Motor neuron (in vitro differentiated cells): ENCODE results near the gene ANKFY1. TPM values are rescaled to one million over a fixed set of nuclear protein-coding genes. Genes with fewer than 3 reads are reported as not detected.

ENCODE experiments used
- ATAC-seq, 8 experiments: fragments of 200-7000 bp; cut with Tn5 transposase; replicated peaks in 6 of 8; 2 replicates each; pipeline ENCODE4 v1.8.0; 2021; ENCODE audit warnings: mild to moderate bottlenecking in 8 of 8, moderate library complexity in 8 of 8
- H3K27ac ChIP-seq, 2 donors: fragments of 250-450 bp; sonication (Bioruptor Pico); 2 replicates each; pipeline ENCODE4 v1.9.0; 2021; ENCODE audit warnings: antibody characterized with exemption in 2 of 2, mild to moderate bottlenecking in 2 of 2, moderate library complexity in 1 of 2
- H3K4me1 ChIP-seq, 2 donors: fragments of 250-450 bp; sonication (Bioruptor Pico); replicated peaks in 1 of 2; 2 replicates each; pipeline ENCODE4 v1.6.1; 2021; ENCODE audit warnings: antibody characterized with exemption in 2 of 2, mild to moderate bottlenecking in 2 of 2, moderate library complexity in 1 of 2
- H3K4me3 ChIP-seq, 5 donors: fragments of 250-450 bp; sonication (Bioruptor Pico); 2 replicates each; pipeline ENCODE4 v1.9.0; 2021; ENCODE audit warnings: antibody characterized with exemption in 5 of 5, mild to moderate bottlenecking in 5 of 5, moderate library complexity in 4 of 5
- WGBS, 10 experiments: fragments of 450-650 bp; shearing (Covaris generic); methylation state at CpG; one replicate each; pipeline ENCODE4 v1.0.0; 2022; 5-methylcytosine and 5-hydroxymethylcytosine counted together
- in situ Hi-C, 9 experiments: fragments of 400-800 bp; cut with MboI; loops; one replicate each; pipeline ENCODE4 v1.15.0; 2021; ENCODE audit warnings: low sequenced_read_pairs in 9 of 9, low pct_unique_long_range_greater_than_20kb in 2 of 9; ENCODE audit not compliant: unreplicated experiment in 9 of 9
- total RNA-seq, 8 experiments: library from RNA; unstranded; fragments of 300-600 nt; gene quantifications; 2 replicates each; pipeline versions ENCODE4 v1.2.3 to v1.2.4, GENCODE V29; 2022

Gene ANKFY1
- total RNA-seq, 8 experiments from 2014 or later = 17.0 to 49.1 (median 25.4) TPM

GRCh38 chr17:4179071-4179470, 84.7 kb downstream of the ANKFY1 start:
- no peak overlapping the region for H3K27ac ChIP-seq
- in situ Hi-C loops = no loop called here
- no peak for ATAC-seq
- H3K4me1 ChIP-seq = no peaks in the 10 kb centered on the region
- WGBS, 10 experiments = 60 to 100% (median 94%) methylated on average over 1 to 7 of the region's 7 CpGs; no CpG with 5 or more reads in 2 of the 10 experiments
- H3K4me3 ChIP-seq = no peak overlapping the region

GRCh38 chr17:4178651-4179050, 85.1 kb downstream of the ANKFY1 start:
- in situ Hi-C loops = no loop called here
- H3K4me1 ChIP-seq = no peaks in the 10 kb centered on the region
- ATAC-seq = no peak
- WGBS, 10 experiments = 40 to 100% (median 87%) methylated on average over 1 to 7 of the region's 15 CpGs; no CpG with 5 or more reads in 2 of the 10 experiments
- H3K27ac ChIP-seq = no peak overlapping the region
- no peak overlapping the region for H3K4me3 ChIP-seq

GRCh38 chr17:4177806-4178205, 86.0 kb downstream of the ANKFY1 start:
- in situ Hi-C loops = no loop called here
- H3K27ac ChIP-seq = no peak overlapping the region
- no peak overlapping the region for H3K4me3 ChIP-seq
- no peak for ATAC-seq
- 73 to 100% (median 100%) methylated on average over 1 to 5 of the region's 21 CpGs; no CpG with 5 or more reads in 4 of the 10 experiments for WGBS, 10 experiments
- H3K4me1 ChIP-seq = no peaks in the 10 kb centered on the region

GRCh38 chr17:4176808-4177472, 86.8 kb downstream of the ANKFY1 start:
- H3K4me3 ChIP-seq = no peak overlapping the region
- in situ Hi-C loops = no loop called here
- WGBS, 10 experiments = 80 to 100% (median 95%) methylated on average over 1 to 8 of the region's 12 CpGs; no CpG with 5 or more reads in 2 of the 10 experiments
- H3K27ac ChIP-seq = no peak overlapping the region
- no peaks in the 10 kb centered on the region for H3K4me1 ChIP-seq
- ATAC-seq = no peak

GRCh38 chr17:4175921-4176807, 87.6 kb downstream of the ANKFY1 start:
- in situ Hi-C loops = no loop called here
- no peaks in the 10 kb centered on the region for H3K4me1 ChIP-seq
- WGBS, 10 experiments = 60 to 100% (median 90%) methylated on average over 2 to 19 of the region's 25 CpGs; no CpG with 5 or more reads in 1 of the 10 experiments
- no peak overlapping the region for H3K27ac ChIP-seq
- no peak overlapping the region for H3K4me3 ChIP-seq
- peak in 1 of 8 experiments; percentile 62 for ATAC-seq

- no peak overlapping the region for H3K4me3 ChIP-seq
- no peak for ATAC-seq
- no peaks in the 10 kb centered on the region for H3K4me1 ChIP-seq
- no peak overlapping the region for H3K27ac ChIP-seq
- WGBS, 10 experiments = 80 to 100% (median 100%) methylated on average over 1 to 3 of the region's 3 CpGs; no CpG with 5 or more reads in 3 of the 10 experiments
- in situ Hi-C loops = no loop called here
These were observed 89.2 kb downstream of the ANKFY1 start for GRCh38 chr17:4174556-4174955.

- Histone ChIP-seq H3K27ac (no peak overlapping the region), H3K4me3 (no peak overlapping the region), H3K4me1 (no peaks in the 10 kb centered on the region)
- WGBS, 10 experiments = 93 to 100% (median 100%) methylated on average over 1 to 6 of the region's 7 CpGs; no CpG with 5 or more reads in 5 of the 10 experiments
- in situ Hi-C loops = no loop called here
- ATAC-seq = no peak
These were observed 90.0 kb downstream of the ANKFY1 start for GRCh38 chr17:4173781-4174180.

- no peak for ATAC-seq
- Histone ChIP-seq H3K4me3 (no peak overlapping the region), H3K27ac (no peak overlapping the region), H3K4me1 (no peaks in the 10 kb centered on the region)
- 80 to 100% (median 92%) methylated on average over 1 to 8 of the region's 12 CpGs; no CpG with 5 or more reads in 3 of the 10 experiments for WGBS, 10 experiments
- in situ Hi-C loops = no loop called here
These were observed 91.4 kb downstream of the ANKFY1 start for GRCh38 chr17:4172356-4172755.

- 80 to 100% (median 93%) methylated on average over 1 to 7 of the region's 27 CpGs; no CpG with 5 or more reads in 3 of the 10 experiments for WGBS, 10 experiments
- Histone ChIP-seq H3K4me3 (no peak overlapping the region), H3K27ac (no peak overlapping the region), H3K4me1 (no peaks in the 10 kb centered on the region)
- ATAC-seq = no peak
- in situ Hi-C loops = no loop called here
These were observed 93.0 kb downstream of the ANKFY1 start for GRCh38 chr17:4170639-4171280.

GRCh38 chr17:4167786-4168185, 96.0 kb downstream of the ANKFY1 start:
- WGBS, 10 experiments = 85 to 99% (median 93%) methylated on average over 3 to 12 of the region's 12 CpGs; no CpG with 5 or more reads in 3 of the 10 experiments
- Histone ChIP-seq H3K4me1 (peaks cover 2 to 8% of the 10 kb centered on the region in 2 donors), H3K4me3 (no peak overlapping the region), H3K27ac (no peak overlapping the region)
- ATAC-seq = no peak
- in situ Hi-C loops = no loop called here

- in situ Hi-C loops = no loop called here
- no peak overlapping the region for H3K4me3 ChIP-seq
- ATAC-seq = no peak
- WGBS, 10 experiments = 75 to 100% (median 89%) methylated on average over 1 to 6 of the region's 8 CpGs; no CpG with 5 or more reads in 2 of the 10 experiments
- H3K27ac ChIP-seq = no peak overlapping the region
- H3K4me1 ChIP-seq = peaks cover 16 to 21% of the 10 kb centered on the region in 2 donors
These were observed 97.4 kb downstream of the ANKFY1 start for GRCh38 chr17:4166419-4166818.

GRCh38 chr17:4165301-4166010, 98.3 kb downstream of the ANKFY1 start:
- in situ Hi-C loops = no loop called here
- 83 to 100% (median 94%) methylated on average over 1 to 10 of the region's 10 CpGs; no CpG with 5 or more reads in 1 of the 10 experiments for WGBS, 10 experiments
- H3K4me1 ChIP-seq = peaks cover 20 to 26% of the 10 kb centered on the region in 2 donors
- no peak for ATAC-seq
- no peak overlapping the region for H3K4me3 ChIP-seq
- no peak overlapping the region for H3K27ac ChIP-seq
